Mesenchymal stem cell (in vitro differentiated cells and primary cell): ENCODE measurements around the gene HAUS8.

Source experiments
- DNase-seq: peaks from one replicate; pipeline ENCODE4 v3.0.0-alpha.2; 2013
- H2AFZ ChIP-seq: one replicate; pipeline ENCODE4 v1.6.1; 2013; ENCODE audit warnings: low read depth, mild to moderate bottlenecking, control low read depth, inconsistent platforms, low read length, moderate library complexity
- H2AK5ac ChIP-seq: 2 replicates; pipeline ENCODE4 v1.6.1; 2013; ENCODE audit warnings: low read length, moderate library complexity, mild to moderate bottlenecking, inconsistent platforms; ENCODE audit not compliant: severe bottlenecking
- H2BK120ac ChIP-seq: one replicate; pipeline ENCODE4 v1.6.1; 2013; ENCODE audit warnings: low read depth, mild to moderate bottlenecking, inconsistent platforms, low read length, moderate library complexity
- H2BK12ac ChIP-seq, 2 experiments: one replicate each; pipeline ENCODE4 v1.6.1; 2013; ENCODE audit warnings: inconsistent platforms in 2 of 2, low read length in 2 of 2, mild to moderate bottlenecking in 2 of 2, moderate library complexity in 2 of 2, control low read depth in 1 of 2
- H2BK15ac ChIP-seq: one replicate; pipeline ENCODE4 v1.6.1; 2013; ENCODE audit warnings: mild to moderate bottlenecking, low read depth, inconsistent platforms; ENCODE audit not compliant: poor library complexity, severe bottlenecking
- H2BK5ac ChIP-seq: 2 replicates; pipeline ENCODE4 v1.6.1; 2013; ENCODE audit warnings: low read depth, mild to moderate bottlenecking, low read length, control low read depth, inconsistent platforms; ENCODE audit not compliant: poor library complexity, severe bottlenecking
- H3K14ac ChIP-seq, 2 experiments: one replicate each; pipeline ENCODE4 v1.6.1; 2013; ENCODE audit warnings: inconsistent platforms in 2 of 2, low read length in 2 of 2, control low read depth in 1 of 2, mild to moderate bottlenecking in 1 of 2, moderate library complexity in 1 of 2
- H3K18ac ChIP-seq, 2 experiments: one replicate each; pipeline ENCODE4 v1.6.1; 2013; ENCODE audit warnings: inconsistent platforms in 2 of 2, low read length in 2 of 2, control low read depth in 1 of 2, low read depth in 1 of 2, mild to moderate bottlenecking in 1 of 2
- H3K23ac ChIP-seq, 2 experiments: one replicate each; pipeline ENCODE4 v1.6.1; 2013; ENCODE audit warnings: inconsistent platforms in 2 of 2, low read length in 2 of 2, mild to moderate bottlenecking in 2 of 2, moderate library complexity in 2 of 2, control low read depth in 1 of 2
- H3K27ac ChIP-seq: 2 replicates; pipeline ENCODE4 v1.5.1; 2013; ENCODE audit warnings: mild to moderate bottlenecking, moderate library complexity, low read length, control low read depth, inconsistent platforms; ENCODE audit not compliant: poor library complexity, severe bottlenecking
- H3K27me3 ChIP-seq, 2 experiments: 2 replicates each; pipeline versions ENCODE4 v1.6.1 to v1.7.0; 2013; ENCODE audit warnings: low read length in 2 of 2, mild to moderate bottlenecking in 2 of 2, moderate library complexity in 2 of 2, control low read depth in 1 of 2, inconsistent platforms in 1 of 2; ENCODE audit not compliant: control insufficient read depth in 1 of 2, insufficient read depth in 1 of 2
- H3K36me3 ChIP-seq, 2 experiments: 2 replicates each; pipeline versions ENCODE4 v1.6.1 to v1.7.0; 2013; ENCODE audit warnings: low read length in 2 of 2, control low read depth in 1 of 2, inconsistent platforms in 1 of 2, low read depth in 1 of 2, mild to moderate bottlenecking in 1 of 2; ENCODE audit not compliant: insufficient read depth in 2 of 2, control insufficient read depth in 1 of 2
- H3K4ac ChIP-seq, 2 experiments: one replicate each; pipeline ENCODE4 v1.6.1; 2013; ENCODE audit warnings: inconsistent platforms in 2 of 2, low read length in 2 of 2, mild to moderate bottlenecking in 2 of 2, moderate library complexity in 2 of 2, control low read depth in 1 of 2, low read depth in 1 of 2
- H3K4me1 ChIP-seq: 2 replicates; pipeline ENCODE4 v1.6.1; 2013; ENCODE audit warnings: low read depth, low read length, control low read depth; ENCODE audit not compliant: control insufficient read depth, insufficient read depth
- H3K4me2 ChIP-seq: 2 replicates; pipeline ENCODE4 v1.6.1; 2013; ENCODE audit warnings: low read length, mild to moderate bottlenecking, inconsistent platforms; ENCODE audit not compliant: poor library complexity, severe bottlenecking
- H3K4me3 ChIP-seq, 2 experiments: 2 replicates each; pipeline versions ENCODE4 v1.5.1 to v1.7.0; 2013; ENCODE audit warnings: low read length in 2 of 2, mild to moderate bottlenecking in 2 of 2, control low read depth in 1 of 2, low read depth in 1 of 2; ENCODE audit not compliant: insufficient read depth in 1 of 2
- H3K79me1 ChIP-seq: replicated peaks from 2 replicates; pipeline ENCODE4 v1.6.1; 2013; ENCODE audit warnings: mild to moderate bottlenecking, control low read depth, low read length, inconsistent platforms; ENCODE audit not compliant: poor library complexity, severe bottlenecking
- H3K9ac ChIP-seq: 2 replicates; pipeline ENCODE4 v1.7.0; 2013; ENCODE audit warnings: mild to moderate bottlenecking, low read length, moderate library complexity
- H3K9me3 ChIP-seq: 2 replicates; pipeline ENCODE4 v1.7.0; 2013; ENCODE audit warnings: mild to moderate bottlenecking, low read length; ENCODE audit not compliant: control insufficient read depth
- H4K8ac ChIP-seq: one replicate; pipeline ENCODE4 v1.6.1; 2013; ENCODE audit warnings: inconsistent platforms, mild to moderate bottlenecking, low read length, moderate library complexity
- H4K91ac ChIP-seq: one replicate; pipeline ENCODE4 v1.6.1; 2013; ENCODE audit warnings: mild to moderate bottlenecking, low read length, inconsistent platforms
- WGBS: methylation state at CpG from one replicate; pipeline ENCODE4 v1.1.7; 2013; ENCODE audit warnings: mixed read lengths; 5-methylcytosine and 5-hydroxymethylcytosine counted together

The HAUS8 gene

GRCh38 chr19:17004386-17004785, 70.9 kb downstream of the HAUS8 start:
- H3K36me3 ChIP-seq: no peaks in the 10 kb centered on the region
- H3K4me3 ChIP-seq: no peak overlapping the region
- H3K9me3 ChIP-seq: peaks cover 3% of the 10 kb centered on the region
- H2BK5ac ChIP-seq: no peak overlapping the region
- no peak overlapping the region for H4K91ac ChIP-seq
- WGBS: 86% methylated on average over 10 of the region's 15 CpGs
- H3K18ac ChIP-seq: no peak overlapping the region
- no peaks in the 10 kb centered on the region for H3K4me1 ChIP-seq
- no peak overlapping the region for H3K27ac ChIP-seq
- H3K4ac ChIP-seq: no peak overlapping the region
- no peaks in the 10 kb centered on the region for H3K79me1 ChIP-seq
- no peak overlapping the region for H2BK15ac ChIP-seq
- no peak overlapping the region for H3K4me2 ChIP-seq
- H3K23ac ChIP-seq: no peak overlapping the region
- H2AFZ ChIP-seq: no peak overlapping the region
- no peak overlapping the region for H2BK120ac ChIP-seq
- no peak overlapping the region for H4K8ac ChIP-seq
- no peak for DNase-seq
- H3K14ac ChIP-seq: no peak overlapping the region
- H3K27me3 ChIP-seq: peaks cover 17 to 26% of the 10 kb centered on the region in 2 experiments
- no peak overlapping the region for H2AK5ac ChIP-seq
- no peak overlapping the region for H2BK12ac ChIP-seq
- H3K9ac ChIP-seq: no peak overlapping the region

GRCh38 chr19:17002455-17002854, 72.8 kb downstream of the HAUS8 start:
- no peak overlapping the region for H3K4me3 ChIP-seq
- H3K4me1 ChIP-seq: no peaks in the 10 kb centered on the region
- H3K79me1 ChIP-seq: no peaks in the 10 kb centered on the region
- H2AFZ ChIP-seq: no peak overlapping the region
- no peak overlapping the region for H4K8ac ChIP-seq
- H2BK15ac ChIP-seq: no peak overlapping the region
- DNase-seq: no peak
- no peak overlapping the region for H3K9ac ChIP-seq
- H3K27me3 ChIP-seq: peaks cover 17 to 26% of the 10 kb centered on the region in 2 experiments
- no peak overlapping the region for H2BK5ac ChIP-seq
- no peak overlapping the region for H3K4ac ChIP-seq
- no peak overlapping the region for H4K91ac ChIP-seq
- 75% methylated on average over 6 of the region's 7 CpGs for WGBS
- no peak overlapping the region for H2BK12ac ChIP-seq
- peaks cover 7% of the 10 kb centered on the region for H3K9me3 ChIP-seq
- no peak overlapping the region for H3K27ac ChIP-seq
- H3K14ac ChIP-seq: no peak overlapping the region
- H3K18ac ChIP-seq: no peak overlapping the region
- H3K23ac ChIP-seq: no peak overlapping the region
- no peak overlapping the region for H2AK5ac ChIP-seq
- H3K36me3 ChIP-seq: no peaks in the 10 kb centered on the region
- H3K4me2 ChIP-seq: no peak overlapping the region
- no peak overlapping the region for H2BK120ac ChIP-seq

GRCh38 chr19:17001603-17002183, 73.6 kb downstream of the HAUS8 start:
- Histone ChIP-seq H3K4ac (no peak overlapping the region), H3K14ac (no peak overlapping the region), H2BK15ac (no peak overlapping the region), H3K18ac (no peak overlapping the region), H3K27ac (no peak overlapping the region), H2BK5ac (no peak overlapping the region), H3K4me3 (no peak overlapping the region), H3K9ac (no peak overlapping the region), H3K36me3 (no peaks in the 10 kb centered on the region), H4K91ac (no peak overlapping the region), H3K79me1 (no peaks in the 10 kb centered on the region), H2BK12ac (no peak overlapping the region), H3K27me3 (peaks cover 17 to 26% of the 10 kb centered on the region in 2 experiments), H3K23ac (no peak overlapping the region), H3K4me1 (no peaks in the 10 kb centered on the region), H3K4me2 (no peak overlapping the region), H2BK120ac (no peak overlapping the region), H3K9me3 (peaks cover 7% of the 10 kb centered on the region), H2AFZ (no peak overlapping the region), H4K8ac (no peak overlapping the region), H2AK5ac (no peak overlapping the region)
- no peak for DNase-seq
- WGBS: 72% methylated on average over 7 of the region's 7 CpGs
